IMR-90 (cell line): ENCODE data around the gene ZNF138. TPM values are rescaled to one million over a fixed set of nuclear protein-coding genes. Genes with fewer than 3 reads are reported as not detected.

Source experiments
- ATAC-seq: fragments of 200-7000 bp; cut with Tn5 transposase; 2 replicates; pipeline ENCODE4 v1.9.1; 2020; ENCODE audit warnings: low read depth, mild to moderate bottlenecking, moderate library complexity
- BruUV-seq: library from RNA; stranded (reverse); fragments of 400-500 nt; replicated peaks from 2 replicates; lab custom pipeline; 2021; lab: Mats Ljungman, UMichigan
- CTCF ChIA-PET: fragments of 300-600 bp; formaldehyde crosslinking; extraction: SDS; loops from one replicate; lab custom pipeline; 2021; ENCODE audit warnings: antibody characterized with exemption; lab: Yijun Ruan, JAX
- POLR2A ChIA-PET: fragments of 300-600 bp; sonication (Branson Sonifier 250); formaldehyde crosslinking; loops from one replicate; lab custom pipeline; 2022; ENCODE audit warnings: antibody characterized with exemption; ENCODE audit not compliant: unreplicated experiment; lab: Charles Lee
- DNase-seq: peaks from one replicate; pipeline ENCODE4 v3.0.0; 2013
- H2AFZ ChIP-seq: replicated peaks from 2 replicates; pipeline ENCODE3; 2013; ENCODE audit warnings: low read length, mild to moderate bottlenecking; ENCODE audit not compliant: poor library complexity
- H2AK5ac ChIP-seq: 2 replicates; pipeline ENCODE4 v1.6.1; 2013; ENCODE audit warnings: low read depth, low read length, inconsistent platforms
- H2AK9ac ChIP-seq: replicated peaks from 2 replicates; pipeline ENCODE3; 2013; ENCODE audit warnings: mild to moderate bottlenecking, low read depth, low read length, moderate library complexity; ENCODE audit not compliant: poor library complexity
- H2BK120ac ChIP-seq: 2 replicates; pipeline ENCODE4 v1.6.1; 2013; ENCODE audit warnings: low read depth, low read length, inconsistent platforms
- H2BK15ac ChIP-seq: 3 replicates; pipeline ENCODE4 v1.6.1; 2013; ENCODE audit warnings: low read depth, low read length, inconsistent platforms
- H2BK20ac ChIP-seq: 2 replicates; pipeline ENCODE4 v1.6.1; 2013; ENCODE audit warnings: low read depth, mild to moderate bottlenecking, inconsistent platforms, low read length, moderate library complexity
- H2BK5ac ChIP-seq: 2 replicates; pipeline ENCODE4 v1.6.1; 2013; ENCODE audit warnings: mild to moderate bottlenecking, low read depth, low read length, inconsistent platforms; ENCODE audit not compliant: poor library complexity, severe bottlenecking
- H3K14ac ChIP-seq: replicated peaks from 2 replicates; pipeline ENCODE4 v1.6.1; 2013; ENCODE audit warnings: low read depth, low read length, inconsistent platforms
- H3K18ac ChIP-seq: 2 replicates; pipeline ENCODE4 v1.6.1; 2013; ENCODE audit warnings: low read depth, low read length, control low read depth
- H3K23ac ChIP-seq: 2 replicates; pipeline ENCODE4 v1.6.1; 2013; ENCODE audit warnings: low read depth, low read length, inconsistent platforms
- H3K27ac ChIP-seq: 2 replicates; pipeline ENCODE4 v1.5.1; 2013; ENCODE audit warnings: mild to moderate bottlenecking, control low read depth, low read length; ENCODE audit not compliant: insufficient read depth
- H3K27me3 ChIP-seq: 2 replicates; pipeline ENCODE4 v1.6.1; 2013; ENCODE audit warnings: low read length; ENCODE audit not compliant: control insufficient read depth, insufficient read depth
- H3K36me3 ChIP-seq: 2 replicates; pipeline ENCODE4 v1.6.1; 2013; ENCODE audit warnings: low read length, mixed read lengths; ENCODE audit not compliant: control insufficient read depth, insufficient read depth
- H3K4ac ChIP-seq: 2 replicates; pipeline ENCODE4 v1.6.1; 2013; ENCODE audit warnings: low read depth, low read length, inconsistent platforms
- H3K4me1 ChIP-seq: 2 replicates; pipeline ENCODE4 v1.6.1; 2013; ENCODE audit warnings: low read length, mixed read lengths; ENCODE audit not compliant: control insufficient read depth, insufficient read depth
- H3K4me2 ChIP-seq: 2 replicates; pipeline ENCODE4 v1.6.1; 2013; ENCODE audit warnings: low read depth, mild to moderate bottlenecking, control low read depth, low read length, moderate library complexity
- H3K4me3 ChIP-seq: 2 replicates; pipeline ENCODE4 v1.5.1; 2013; ENCODE audit warnings: low read depth, mild to moderate bottlenecking, control low read depth, low read length, moderate library complexity; ENCODE audit not compliant: insufficient read depth
- H3K56ac ChIP-seq: 2 replicates; pipeline ENCODE4 v1.6.1; 2013; ENCODE audit warnings: low read length, inconsistent platforms; ENCODE audit not compliant: insufficient read depth; ENCODE audit errors: extremely low read depth
- H3K79me1 ChIP-seq, 2 experiments: 2 replicates each; pipeline ENCODE4 v1.6.1; 2013; ENCODE audit warnings: low read length in 2 of 2, inconsistent platforms in 1 of 2, low read depth in 1 of 2
- H3K9ac ChIP-seq: 2 replicates; pipeline ENCODE4 v1.6.1; 2013; ENCODE audit warnings: low read depth, low read length, control low read depth
- H3K9me1 ChIP-seq: 2 replicates; pipeline ENCODE4 v1.6.1; 2013; ENCODE audit warnings: low read length, inconsistent platforms; ENCODE audit not compliant: insufficient read depth
- H3K9me3 ChIP-seq: 2 replicates; pipeline ENCODE4 v1.6.1; 2013; ENCODE audit warnings: low read length; ENCODE audit not compliant: control insufficient read depth, insufficient read depth
- H4K20me1 ChIP-seq: 2 replicates; pipeline ENCODE4 v1.6.1; 2013; ENCODE audit warnings: low read length, inconsistent platforms; ENCODE audit not compliant: insufficient read depth
- H4K5ac ChIP-seq: 2 replicates; pipeline ENCODE4 v1.6.1; 2013; ENCODE audit warnings: mild to moderate bottlenecking, low read depth, low read length, control low read depth
- H4K8ac ChIP-seq, 2 experiments: 2 replicates each; pipeline ENCODE4 v1.6.1; 2013; ENCODE audit warnings: low read depth in 2 of 2, low read length in 2 of 2, control low read depth in 1 of 2, inconsistent platforms in 1 of 2
- H4K91ac ChIP-seq: 2 replicates; pipeline ENCODE4 v1.6.1; 2013; ENCODE audit warnings: low read depth, low read length, inconsistent platforms; ENCODE audit not compliant: insufficient read depth
- BHLHE40 ChIP-seq: fragments of 150-350 bp; IDR thresholded peaks from 2 replicates; pipeline ENCODE4 v1.6.1; 2016; ENCODE audit warnings: mild to moderate bottlenecking, low read depth, low read length
- CEBPB ChIP-seq: IDR thresholded peaks from 2 replicates; pipeline ENCODE4 v1.6.1; 2012; ENCODE audit warnings: low read depth, low read length, improper control_type of control experiment
- CHD1 ChIP-seq: IDR thresholded peaks from 2 replicates; pipeline ENCODE4 v1.6.1; 2012; ENCODE audit warnings: low read depth, low read length, improper control_type of control experiment
- FOS ChIP-seq: fragments of 150-350 bp; IDR thresholded peaks from 2 replicates; pipeline ENCODE4 v1.6.1; 2016; ENCODE audit warnings: low read depth, low read length
- MAFK ChIP-seq: IDR thresholded peaks from 2 replicates; pipeline ENCODE4 v1.6.1; 2012; ENCODE audit warnings: low read depth, low read length, improper control_type of control experiment
- MAZ ChIP-seq: IDR thresholded peaks from 2 replicates; pipeline ENCODE4 v1.6.1; 2012; ENCODE audit warnings: low read depth, mild to moderate bottlenecking, low read length, improper control_type of control experiment, moderate library complexity, borderline replicate concordance
- MXI1 ChIP-seq: IDR thresholded peaks from 2 replicates; pipeline ENCODE4 v1.6.1; 2012; ENCODE audit warnings: low read depth, mild to moderate bottlenecking, low read length, moderate library complexity, borderline replicate concordance
- NFE2L2 ChIP-seq: fragments of 150-350 bp; IDR thresholded peaks from 2 replicates; pipeline ENCODE4 v1.6.1; 2016; ENCODE audit warnings: low read depth, mild to moderate bottlenecking, low read length
- POLR2A ChIP-seq: IDR thresholded peaks from 2 replicates; pipeline ENCODE4 v1.6.1; 2012; ENCODE audit warnings: mild to moderate bottlenecking, low read depth, low read length
- RAD21 ChIP-seq: IDR thresholded peaks from 2 replicates; pipeline ENCODE4 v1.6.1; 2012; ENCODE audit warnings: low read length, improper control_type of control experiment
- RCOR1 ChIP-seq: IDR thresholded peaks from 2 replicates; pipeline ENCODE4 v1.6.1; 2012; ENCODE audit warnings: mild to moderate bottlenecking, low read length, improper control_type of control experiment; ENCODE audit not compliant: insufficient replicate concordance
- RFX5 ChIP-seq: IDR thresholded peaks from 2 replicates; pipeline ENCODE4 v1.8.0; 2012; ENCODE audit warnings: low read depth, mild to moderate bottlenecking, low read length, moderate library complexity
- SMC3 ChIP-seq: fragments of 150-350 bp; IDR thresholded peaks from 2 replicates; pipeline ENCODE4 v1.6.1; 2016; ENCODE audit warnings: low read depth, mild to moderate bottlenecking, antibody characterized with exemption, low read length, moderate library complexity
- WGBS, 2 experiments: methylation state at CpG; one replicate each; pipeline versions ENCODE4 v1.1.5 to v1.1.7; 2013; ENCODE audit warnings: missing lambda C conversion rate in 2 of 2; ENCODE audit not compliant: insufficient read length in 1 of 2; ENCODE audit errors: extremely low coverage in 2 of 2; 5-methylcytosine and 5-hydroxymethylcytosine counted together
- dilution Hi-C: fragments of 300-500 bp; cut with HindIII; formaldehyde crosslinking; loops from one replicate; pipeline ENCODE4 v1.14.3; 2018; ENCODE audit warnings: low sequenced_read_pairs; ENCODE audit not compliant: unreplicated experiment
- in situ Hi-C: fragments of 300-500 bp; cut with MboI; formaldehyde crosslinking; loops from 3 replicates; pipeline ENCODE4 v1.14.3; 2019; ENCODE audit warnings: low sequenced_read_pairs, inconsistent platforms, mixed read lengths
- intact Hi-C: fragments of 100-400 bp; cut with micrococcal nuclease; formaldehyde crosslinking; loops from 2 replicates; pipeline ENCODE4 v1.10.0; 2022
- polyA plus RNA-seq, 3 experiments: library from polyadenylated mRNA; depleted of rRNA; stranded (reverse); fragments of >200 nt; gene quantifications; 2 replicates each; pipeline ENCODE4 v1.2.3, GENCODE V29; 2012; ENCODE audit warnings: low replicate concordance in 1 of 3
- total RNA-seq: library from RNA; depleted of rRNA; stranded (reverse); fragments of >200 nt; gene quantifications from 2 replicates; pipeline ENCODE4 v1.2.3, GENCODE V29; 2012
- TF ChIP-seq, protein P1 (sequence below): conservative IDR thresholded peaks from 2 replicates; pipeline ENCODE4 v1.5.1; 2012; ENCODE audit warnings: mild to moderate bottlenecking, low read depth, low read length, improper control_type of control experiment
- TF ChIP-seq, protein P2 (sequence below): fragments of 150-350 bp; IDR thresholded peaks from 2 replicates; pipeline ENCODE4 v1.6.1; 2016; ENCODE audit warnings: low read depth, mild to moderate bottlenecking, low read length, moderate library complexity, borderline replicate concordance
- TF ChIP-seq, protein P3 (sequence below): fragments of 150-350 bp; IDR thresholded peaks from 2 replicates; pipeline ENCODE4 v1.6.1; 2017; ENCODE audit warnings: mild to moderate bottlenecking, antibody characterized with exemption, low read length, low read depth

Gene ZNF138
- total and polyA plus RNA-seq, 2 of the 4 experiments (the other 2 are of a cell fraction): 3.2 to 3.6 TPM

DNA sequence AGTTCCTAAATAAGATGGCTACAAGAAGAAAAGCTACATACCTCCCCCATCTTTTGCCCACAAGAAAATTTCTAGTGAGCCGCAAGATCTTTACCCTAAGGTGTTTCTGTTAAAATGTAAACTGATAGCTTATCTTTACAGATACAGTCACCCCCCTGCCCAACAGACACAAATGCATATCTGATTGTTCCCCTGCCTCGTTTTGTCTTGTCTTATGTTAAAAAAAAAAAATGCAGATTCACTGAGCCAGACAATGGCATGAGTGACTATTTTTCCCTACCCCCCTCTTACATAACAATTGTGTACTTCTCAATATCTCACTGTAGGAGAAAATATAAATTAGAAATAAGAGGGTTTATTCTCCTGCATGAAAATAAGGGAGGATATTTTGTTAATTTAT lies 8.5 kb downstream of the ZNF138 start:
- no CpG with 5 or more reads among the region's 2 CpGs for WGBS, 2 experiments
- Histone ChIP-seq H3K18ac (no peak overlapping the region), H3K9me3 (no peaks in the 10 kb centered on the region), H3K27ac (no peak overlapping the region), H3K14ac (no peak overlapping the region), H4K5ac (no peak overlapping the region), H3K56ac (no peak overlapping the region), H4K91ac (no peak overlapping the region), H3K4me2 (no peak overlapping the region), H3K4me3 (no peak overlapping the region), H2BK20ac (no peak overlapping the region), H3K36me3 (peaks cover 2% of the 10 kb centered on the region), H3K27me3 (no peaks in the 10 kb centered on the region), H4K20me1 (no peaks in the 10 kb centered on the region), H2AFZ (no peak overlapping the region), H2BK5ac (no peak overlapping the region), H3K9ac (no peak overlapping the region), H2BK15ac (no peak overlapping the region), H2AK9ac (no peak overlapping the region), H3K4me1 (peaks cover 4% of the 10 kb centered on the region), H2BK120ac (no peak overlapping the region), H3K79me1 (peaks cover 7 to 21% of the 10 kb centered on the region in 2 experiments), H2AK5ac (no peak overlapping the region), H3K4ac (no peak overlapping the region), H4K8ac (no peak overlapping the region), H3K9me1 (no peaks in the 10 kb centered on the region), H3K23ac (no peak overlapping the region)
- intact Hi-C loops: no loop called here
- BruUV-seq: no TSS peak
- no peak for DNase-seq
- ATAC-seq: no peak
- POLR2A ChIA-PET: no interaction called here
- dilution Hi-C loops: no loop called here
- TF ChIP-seq, protein P1, sequence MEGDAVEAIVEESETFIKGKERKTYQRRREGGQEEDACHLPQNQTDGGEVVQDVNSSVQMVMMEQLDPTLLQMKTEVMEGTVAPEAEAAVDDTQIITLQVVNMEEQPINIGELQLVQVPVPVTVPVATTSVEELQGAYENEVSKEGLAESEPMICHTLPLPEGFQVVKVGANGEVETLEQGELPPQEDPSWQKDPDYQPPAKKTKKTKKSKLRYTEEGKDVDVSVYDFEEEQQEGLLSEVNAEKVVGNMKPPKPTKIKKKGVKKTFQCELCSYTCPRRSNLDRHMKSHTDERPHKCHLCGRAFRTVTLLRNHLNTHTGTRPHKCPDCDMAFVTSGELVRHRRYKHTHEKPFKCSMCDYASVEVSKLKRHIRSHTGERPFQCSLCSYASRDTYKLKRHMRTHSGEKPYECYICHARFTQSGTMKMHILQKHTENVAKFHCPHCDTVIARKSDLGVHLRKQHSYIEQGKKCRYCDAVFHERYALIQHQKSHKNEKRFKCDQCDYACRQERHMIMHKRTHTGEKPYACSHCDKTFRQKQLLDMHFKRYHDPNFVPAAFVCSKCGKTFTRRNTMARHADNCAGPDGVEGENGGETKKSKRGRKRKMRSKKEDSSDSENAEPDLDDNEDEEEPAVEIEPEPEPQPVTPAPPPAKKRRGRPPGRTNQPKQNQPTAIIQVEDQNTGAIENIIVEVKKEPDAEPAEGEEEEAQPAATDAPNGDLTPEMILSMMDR: no peak
- no peak for TF ChIP-seq BHLHE40
- TF ChIP-seq FOS: no peak
- TF ChIP-seq SMC3: no peak
- TF ChIP-seq, protein P2, sequence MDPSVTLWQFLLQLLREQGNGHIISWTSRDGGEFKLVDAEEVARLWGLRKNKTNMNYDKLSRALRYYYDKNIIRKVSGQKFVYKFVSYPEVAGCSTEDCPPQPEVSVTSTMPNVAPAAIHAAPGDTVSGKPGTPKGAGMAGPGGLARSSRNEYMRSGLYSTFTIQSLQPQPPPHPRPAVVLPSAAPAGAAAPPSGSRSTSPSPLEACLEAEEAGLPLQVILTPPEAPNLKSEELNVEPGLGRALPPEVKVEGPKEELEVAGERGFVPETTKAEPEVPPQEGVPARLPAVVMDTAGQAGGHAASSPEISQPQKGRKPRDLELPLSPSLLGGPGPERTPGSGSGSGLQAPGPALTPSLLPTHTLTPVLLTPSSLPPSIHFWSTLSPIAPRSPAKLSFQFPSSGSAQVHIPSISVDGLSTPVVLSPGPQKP: no peak
- TF ChIP-seq POLR2A: no peak
- no peak for TF ChIP-seq RAD21
- no peak for TF ChIP-seq MAFK
- no peak for TF ChIP-seq RFX5
- TF ChIP-seq CHD1: no peak
- no peak for TF ChIP-seq MXI1
- no peak for TF ChIP-seq RCOR1
- no peak for TF ChIP-seq MAZ
- TF ChIP-seq CEBPB: no peak
- TF ChIP-seq, protein P3, sequence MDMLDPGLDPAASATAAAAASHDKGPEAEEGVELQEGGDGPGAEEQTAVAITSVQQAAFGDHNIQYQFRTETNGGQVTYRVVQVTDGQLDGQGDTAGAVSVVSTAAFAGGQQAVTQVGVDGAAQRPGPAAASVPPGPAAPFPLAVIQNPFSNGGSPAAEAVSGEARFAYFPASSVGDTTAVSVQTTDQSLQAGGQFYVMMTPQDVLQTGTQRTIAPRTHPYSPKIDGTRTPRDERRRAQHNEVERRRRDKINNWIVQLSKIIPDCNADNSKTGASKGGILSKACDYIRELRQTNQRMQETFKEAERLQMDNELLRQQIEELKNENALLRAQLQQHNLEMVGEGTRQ: no peak
- TF ChIP-seq NFE2L2: no peak
- in situ Hi-C loops: no loop called here
- CTCF ChIA-PET: no interaction called here
